ENCODE data around the gene MLLT1. TPM values are rescaled to one million over a fixed set of nuclear protein-coding genes. Genes with fewer than 3 reads are reported as not detected.

MLLT1 gene
- total and polyA plus RNA-seq, 2 donors (not counting 1 experiment from before 2014, with no cell fraction given), result 19.4 to 40.2 TPM

DNA sequence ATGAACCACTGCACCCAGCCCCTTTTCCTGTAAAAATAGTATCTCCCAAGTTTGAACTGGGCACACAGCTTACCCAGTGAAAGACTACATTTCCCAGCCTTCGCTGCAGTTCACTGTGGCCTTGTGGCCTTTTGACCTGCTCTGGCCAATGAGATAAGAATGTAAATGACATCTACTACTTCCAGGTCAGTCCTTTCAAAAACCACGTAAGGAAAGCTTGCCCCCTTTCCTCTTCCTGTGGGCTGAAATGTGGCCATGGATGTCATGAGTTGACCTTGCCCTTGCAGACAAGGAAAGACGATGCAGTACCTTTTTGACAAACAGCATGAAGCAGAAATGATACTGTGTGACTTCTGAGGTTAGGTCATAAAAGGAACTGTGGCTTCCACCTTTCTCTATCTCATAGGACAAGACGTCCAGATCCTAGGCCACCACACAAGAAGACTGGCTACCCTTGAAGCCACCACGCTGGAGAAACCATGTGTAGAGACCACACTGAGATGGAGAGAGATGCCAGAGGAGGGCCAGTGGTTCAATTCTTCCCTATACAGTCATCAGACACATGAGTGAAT, 33.7 kb upstream of the MLLT1 start:
- ChIA-PET CTCF (no interaction called here), POLR2A (no interaction called here)
- Histone ChIP-seq H3K79me2 (ENCODE audit: control insufficient read depth, insufficient read depth, low read length) (no peaks in the 10 kb centered on the region), H4K20me1 (ENCODE audit: control insufficient read depth, insufficient read depth, low read length, poor library complexity, severe bottlenecking) (no peaks in the 10 kb centered on the region), H3K27me3 (replicated peaks in 1 of 4; ENCODE audit: control extremely low read depth in 1 of 4, control insufficient read depth in 3 of 4, insufficient read depth in 4 of 4, low read length in 3 of 4) (peaks cover 0 to 4% (median 0%) of the 10 kb centered on the region in 4 experiments), H2AFZ (ENCODE audit: insufficient read depth, low read depth, low read length, poor library complexity, severe bottlenecking) (no peak overlapping the region), H3K4me3 (ENCODE audit: control extremely low read depth in 1 of 5, extremely low read depth in 1 of 5, insufficient read depth in 1 of 5, low read depth in 2 of 5, low read length in 4 of 5) (no peak overlapping the region), H3K27ac (ENCODE audit: low read length in 2 of 2) (no peak overlapping the region), H3K4me2 (replicated peaks; ENCODE audit: low read depth, low read length, poor library complexity, severe bottlenecking) (no peak overlapping the region), H3K36me3 (replicated peaks in 1 of 2; ENCODE audit: control extremely low read depth in 1 of 2, control insufficient read depth in 1 of 2, extremely low read depth in 1 of 2, insufficient read depth in 2 of 2, low read length in 1 of 2) (no peaks in the 10 kb centered on the region), H3K9me3 (ENCODE audit: control extremely low read depth in 1 of 3, control insufficient read depth in 2 of 3, insufficient read depth in 1 of 3, low read length in 2 of 3) (peaks cover 0 to 26% (median 6%) of the 10 kb centered on the region in 3 donors), H3K4me1 (ENCODE audit: control insufficient read depth in 2 of 2, insufficient read depth in 2 of 2, low read length in 2 of 2) (no peaks in the 10 kb centered on the region), H3K9ac (ENCODE audit: low read length) (no peak overlapping the region)
- no peak for ATAC-seq (ENCODE audit: low read depth)
- 50% methylated on average over 2 of the region's 5 CpGs for WGBS (ENCODE audit: insufficient coverage)
- Mint-ChIP-seq H3K27ac (no peak overlapping the region), H3K9me3 (ENCODE audit: insufficient read depth) (peaks cover 6% of the 10 kb centered on the region), H3K4me3 (no peak overlapping the region), H3K27me3 (peaks cover 1% of the 10 kb centered on the region), H3K4me1 (no peaks in the 10 kb centered on the region)
- no peak for DNase-seq
- intact Hi-C loops (cut with micrococcal nuclease), result no loop called here
- no peak for TF ChIP-seq CTCF (IDR thresholded peaks at IDR 0.05)
- no peak for TF ChIP-seq EZH2 (IDR thresholded peaks at IDR 0.05; ENCODE audit: borderline replicate concordance, insufficient read depth, low read depth, low read length, poor library complexity, severe bottlenecking)

- Mint-ChIP-seq H3K4me3 (no peak overlapping the region), H3K27ac (no peak overlapping the region), H3K9me3 (ENCODE audit: insufficient read depth) (peaks cover 6% of the 10 kb centered on the region), H3K27me3 (peaks cover 5% of the 10 kb centered on the region), H3K4me1 (no peaks in the 10 kb centered on the region)
- ChIA-PET POLR2A (no interaction called here), CTCF (no interaction called here)
- Histone ChIP-seq H3K4me1 (ENCODE audit: control insufficient read depth in 2 of 2, insufficient read depth in 2 of 2, low read length in 2 of 2) (no peaks in the 10 kb centered on the region), H3K4me2 (replicated peaks; ENCODE audit: low read depth, low read length, poor library complexity, severe bottlenecking) (no peak overlapping the region), H3K4me3 (ENCODE audit: control extremely low read depth in 1 of 5, extremely low read depth in 1 of 5, insufficient read depth in 1 of 5, low read depth in 2 of 5, low read length in 4 of 5) (no peak overlapping the region), H3K9me3 (ENCODE audit: control extremely low read depth in 1 of 3, control insufficient read depth in 2 of 3, insufficient read depth in 1 of 3, low read length in 2 of 3) (peaks cover 0 to 26% (median 6%) of the 10 kb centered on the region in 3 donors), H3K36me3 (replicated peaks in 1 of 2; ENCODE audit: control extremely low read depth in 1 of 2, control insufficient read depth in 1 of 2, extremely low read depth in 1 of 2, insufficient read depth in 2 of 2, low read length in 1 of 2) (no peaks in the 10 kb centered on the region), H3K79me2 (ENCODE audit: control insufficient read depth, insufficient read depth, low read length) (no peaks in the 10 kb centered on the region), H4K20me1 (ENCODE audit: control insufficient read depth, insufficient read depth, low read length, poor library complexity, severe bottlenecking) (no peaks in the 10 kb centered on the region), H3K9ac (ENCODE audit: low read length) (no peak overlapping the region), H2AFZ (ENCODE audit: insufficient read depth, low read depth, low read length, poor library complexity, severe bottlenecking) (no peak overlapping the region), H3K27me3 (replicated peaks in 1 of 4; ENCODE audit: control extremely low read depth in 1 of 4, control insufficient read depth in 3 of 4, insufficient read depth in 4 of 4, low read length in 3 of 4) (peaks cover 0 to 4% (median 0%) of the 10 kb centered on the region in 4 experiments), H3K27ac (ENCODE audit: low read length in 2 of 2) (no peak overlapping the region)
- WGBS (ENCODE audit: insufficient coverage), result 94% methylated on average over 5 of the region's 9 CpGs
- intact Hi-C loops (cut with micrococcal nuclease), result no loop called here
- TF ChIP-seq CTCF (IDR thresholded peaks at IDR 0.05) (no peak), EZH2 (IDR thresholded peaks at IDR 0.05; ENCODE audit: borderline replicate concordance, insufficient read depth, low read depth, low read length, poor library complexity, severe bottlenecking) (no peak)
- DNase-seq (no peak), ATAC-seq (ENCODE audit: low read depth) (no peak)
Measured at GRCh38 chr19:6312018-6312417, 32.2 kb upstream of the MLLT1 start.

Data from B cell (primary cell).